NCI-H526 (cell line): ENCODE results near the gene VIPR1.
"Not testable (repeated sequence)": the region's sequence is repeated elsewhere in the genome, so short reads cannot be mapped to it uniquely, and the experiment has no call there.

Experiments used
- DNase-seq, 2 experiments: peaks; one replicate each; lab custom pipeline; 2025; lab: John Stamatoyannopoulos, UW

VIPR1 gene

DNA sequence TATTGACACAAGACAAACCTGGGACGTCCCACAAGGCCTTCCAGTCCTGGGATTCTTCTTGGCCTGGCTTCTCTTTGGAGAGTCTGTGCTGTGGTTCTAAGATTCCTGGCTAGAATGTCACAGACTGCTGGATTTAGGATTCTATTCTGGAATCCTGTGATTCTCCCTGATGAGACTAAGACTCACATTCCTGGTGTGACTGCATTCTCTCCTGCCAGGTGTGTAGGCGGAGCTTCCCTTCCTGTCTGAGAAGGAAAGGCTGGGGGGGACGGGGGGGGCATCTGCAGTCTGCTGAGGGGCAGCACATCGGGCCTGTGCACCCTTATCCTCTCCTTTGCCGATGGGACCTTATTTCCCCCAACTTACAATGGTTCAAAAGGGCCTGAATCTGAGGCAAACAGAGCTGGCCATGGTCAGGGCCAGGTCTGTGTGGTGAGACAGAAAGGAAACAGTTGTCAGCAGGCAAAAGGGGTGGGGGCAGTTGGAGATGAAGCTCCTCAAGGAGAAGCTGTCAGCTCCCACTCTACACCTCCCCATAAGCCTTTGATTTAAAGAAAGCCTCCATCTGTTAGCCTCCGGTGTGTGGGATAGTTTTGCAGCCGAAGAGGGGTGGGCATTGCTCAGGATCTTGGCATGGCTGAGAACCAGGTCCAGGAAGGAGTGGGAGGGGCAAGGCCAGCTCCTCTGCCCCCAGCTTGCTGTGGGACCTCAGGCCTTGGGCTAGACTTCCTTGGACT, 30.9 kb downstream of the VIPR1 start:
- no peak for DNase-seq

DNA sequence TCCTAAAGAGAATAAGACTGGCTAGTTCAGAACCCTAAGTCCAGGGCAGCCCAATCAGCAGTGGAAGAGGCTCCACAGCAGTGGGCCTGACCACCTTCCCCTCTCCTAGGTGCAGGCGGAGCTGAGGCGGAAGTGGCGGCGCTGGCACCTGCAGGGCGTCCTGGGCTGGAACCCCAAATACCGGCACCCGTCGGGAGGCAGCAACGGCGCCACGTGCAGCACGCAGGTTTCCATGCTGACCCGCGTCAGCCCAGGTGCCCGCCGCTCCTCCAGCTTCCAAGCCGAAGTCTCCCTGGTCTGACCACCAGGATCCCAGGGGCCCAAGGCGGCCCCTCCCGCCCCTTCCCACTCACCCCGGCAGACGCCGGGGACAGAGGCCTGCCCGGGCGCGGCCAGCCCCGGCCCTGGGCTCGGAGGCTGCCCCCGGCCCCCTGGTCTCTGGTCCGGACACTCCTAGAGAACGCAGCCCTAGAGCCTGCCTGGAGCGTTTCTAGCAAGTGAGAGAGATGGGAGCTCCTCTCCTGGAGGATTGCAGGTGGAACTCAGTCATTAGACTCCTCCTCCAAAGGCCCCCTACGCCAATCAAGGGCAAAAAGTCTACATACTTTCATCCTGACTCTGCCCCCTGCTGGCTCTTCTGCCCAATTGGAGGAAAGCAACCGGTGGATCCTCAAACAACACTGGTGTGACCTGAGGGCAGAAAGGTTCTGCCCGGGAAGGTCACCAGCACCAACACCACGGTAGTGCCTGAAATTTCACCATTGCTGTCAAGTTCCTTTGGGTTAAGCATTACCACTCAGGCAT, 33.7 kb downstream of the VIPR1 start:
- DNase-seq: peak; percentile 37 to 77

DNA sequence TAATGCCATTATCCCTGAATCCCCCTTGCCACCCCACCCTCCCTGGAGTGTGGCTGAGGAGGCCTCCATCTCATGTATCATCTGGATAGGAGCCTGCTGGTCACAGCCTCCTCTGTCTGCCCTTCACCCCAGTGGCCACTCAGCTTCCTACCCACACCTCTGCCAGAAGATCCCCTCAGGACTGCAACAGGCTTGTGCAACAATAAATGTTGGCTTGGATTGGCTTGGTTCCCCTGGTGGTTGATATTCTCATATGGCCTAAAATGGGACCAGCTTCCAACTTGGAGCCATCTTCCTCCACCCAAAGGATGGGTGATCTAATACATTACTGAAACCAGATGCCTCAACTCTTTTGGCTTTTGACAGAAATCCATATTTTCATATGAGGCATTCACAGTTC, 34.9 kb downstream of the VIPR1 start:
- DNase-seq: no peak

DNA sequence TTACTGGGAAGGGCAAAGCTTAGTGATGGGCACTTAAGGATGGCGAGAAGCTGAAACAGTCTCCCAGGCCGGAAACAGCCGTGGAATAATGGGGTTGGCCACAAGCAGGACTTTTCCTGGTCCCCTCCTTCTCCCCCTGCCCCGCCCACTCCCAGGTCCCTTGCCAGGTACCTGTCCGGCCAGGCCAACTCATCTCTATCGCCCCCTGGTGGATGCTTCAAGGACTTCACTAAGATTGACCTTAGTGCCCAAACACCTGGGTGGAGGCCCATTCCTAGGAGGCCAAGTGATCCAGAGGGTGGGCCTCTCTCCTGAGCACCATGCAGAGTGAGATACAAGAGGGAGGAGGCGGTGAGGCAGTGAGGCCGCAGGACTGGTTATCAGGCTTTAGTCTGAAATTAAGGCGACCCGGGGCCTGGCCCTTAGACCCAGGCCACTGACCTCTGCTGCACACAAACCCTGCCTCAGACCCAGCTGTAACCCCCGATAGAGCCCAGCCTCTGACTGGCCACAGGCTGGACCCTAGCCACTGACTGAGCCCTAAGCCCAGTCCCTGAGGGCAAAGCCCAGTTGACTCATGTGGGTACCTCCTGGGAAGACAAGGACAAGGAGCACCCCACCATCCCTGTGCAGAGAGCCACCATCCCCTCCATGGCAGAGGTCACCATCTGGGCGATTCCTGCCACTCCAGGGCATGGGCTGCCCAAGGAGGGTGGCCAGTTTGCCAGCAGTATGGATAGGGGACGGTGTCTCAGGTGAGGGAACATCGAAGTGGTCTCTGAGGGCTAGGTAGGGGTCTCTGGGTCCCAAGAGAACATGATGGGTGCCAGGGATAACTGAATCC, 37.6 kb downstream of the VIPR1 start:
- DNase-seq: peak; percentile 12 to 76

DNA sequence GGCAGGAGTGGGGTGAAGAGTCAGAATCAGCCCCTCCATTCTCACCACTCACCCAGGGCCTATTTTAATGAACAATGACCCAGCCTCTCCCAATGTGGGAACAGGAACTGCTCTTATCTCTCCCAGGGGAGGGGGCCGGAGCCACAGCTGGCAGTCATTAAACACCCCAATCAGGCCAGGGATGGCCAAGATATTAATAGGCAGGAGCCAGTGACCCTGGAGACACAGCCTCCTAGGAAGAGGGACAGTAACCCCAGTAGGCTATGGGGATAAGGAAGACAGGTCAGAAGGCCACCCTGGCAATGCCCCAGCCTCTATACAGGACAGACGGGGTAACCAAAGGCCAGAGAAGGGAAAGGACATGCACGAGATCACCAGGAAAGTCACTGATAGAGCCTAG, 38.6 kb downstream of the VIPR1 start:
- no peak for DNase-seq

DNA sequence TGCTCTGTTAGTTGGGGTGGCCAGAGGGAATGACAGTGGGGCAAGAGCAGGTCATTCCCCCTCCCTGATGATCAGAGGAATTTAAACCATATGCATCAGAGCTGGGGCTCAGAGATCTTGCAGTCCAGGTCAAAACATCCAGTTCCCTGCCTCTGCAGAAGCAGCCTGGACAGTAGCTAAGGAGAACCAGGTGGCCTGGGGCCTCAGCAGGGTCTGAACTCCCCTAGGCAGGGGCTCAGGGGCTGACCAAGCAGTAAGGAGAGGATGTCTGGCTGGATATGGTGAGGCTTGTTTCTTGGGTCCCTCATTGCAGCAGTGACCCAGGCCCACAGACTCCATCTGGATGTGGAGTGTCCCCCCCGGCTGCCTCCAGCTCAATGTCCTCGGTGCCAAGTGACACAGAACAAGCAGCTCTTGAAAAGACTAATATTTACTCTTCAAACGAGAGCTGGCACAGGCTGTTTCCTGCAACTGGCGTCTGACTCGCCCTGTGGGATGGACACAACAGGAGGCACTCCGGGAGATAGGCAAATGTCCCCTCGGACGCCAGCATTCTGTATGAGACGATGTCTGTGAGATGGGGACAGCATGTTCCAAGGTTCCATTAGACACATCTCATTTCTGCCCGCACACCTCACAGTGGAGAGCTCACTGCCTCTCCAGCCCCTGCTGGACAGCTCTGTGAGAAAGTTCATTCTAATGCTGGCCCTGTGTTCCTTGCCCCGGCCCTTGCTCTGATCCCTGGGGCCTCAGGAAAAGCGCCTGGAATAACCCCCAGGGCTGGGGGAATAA, 42.2 kb downstream of the VIPR1 start:
- peak in 1 of 2 experiments; percentile 59 for DNase-seq

DNA sequence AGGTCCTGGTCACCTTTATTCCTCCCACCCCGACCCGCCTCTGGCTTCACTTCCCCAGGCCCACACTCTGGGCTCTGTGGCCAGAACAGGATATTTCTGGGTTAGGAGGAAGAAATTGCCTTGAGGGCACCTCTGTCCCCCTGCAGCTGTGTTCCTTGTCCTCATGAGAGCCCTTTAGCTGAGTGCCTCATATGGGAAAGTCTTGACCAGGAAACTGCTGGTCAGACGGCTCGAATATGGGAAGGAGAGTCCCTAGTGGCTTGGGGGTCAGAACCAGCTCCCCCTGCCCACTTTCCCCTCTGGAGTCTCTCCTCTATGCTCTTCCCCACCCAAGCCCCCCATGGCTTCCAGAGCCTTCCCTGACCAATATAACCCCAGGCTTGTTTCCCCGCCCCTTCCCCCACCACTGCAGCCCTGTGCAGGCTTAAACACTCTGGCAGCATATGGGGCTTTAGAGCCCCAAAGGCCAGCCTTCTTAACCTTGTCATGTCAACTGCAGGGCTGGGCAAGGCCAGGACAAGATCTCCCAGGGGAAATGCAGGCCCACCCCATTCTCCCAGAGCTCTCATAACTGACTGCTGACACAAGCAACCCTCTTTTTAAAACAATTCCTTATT, 42.9 kb downstream of the VIPR1 start:
- DNase-seq: no peak

DNA sequence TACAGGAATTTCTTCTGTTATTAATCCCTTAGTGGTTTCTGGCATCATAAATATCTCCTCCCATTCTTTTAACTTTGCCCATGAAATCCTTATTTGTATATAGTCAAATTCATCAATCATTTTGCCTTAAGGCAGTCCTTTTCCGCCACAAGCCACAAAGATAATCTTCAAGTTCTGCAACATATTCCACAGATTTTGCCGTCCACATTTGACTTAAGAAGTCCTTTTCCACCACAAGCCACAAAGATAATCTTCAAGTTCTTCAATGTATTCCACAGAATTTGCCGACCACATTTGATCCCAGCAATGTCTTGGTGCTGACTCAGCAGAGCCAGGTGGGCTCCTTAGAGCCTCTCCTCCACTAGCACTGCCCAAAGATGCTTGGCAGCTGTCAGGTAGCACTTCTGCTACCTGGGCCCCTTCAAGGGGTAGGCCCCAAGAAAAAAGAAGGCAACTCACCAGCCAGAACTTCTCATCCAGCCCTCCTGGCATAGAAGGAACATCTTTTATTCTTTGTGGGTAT, 44.3 kb downstream of the VIPR1 start:
- no peak for DNase-seq

DNA sequence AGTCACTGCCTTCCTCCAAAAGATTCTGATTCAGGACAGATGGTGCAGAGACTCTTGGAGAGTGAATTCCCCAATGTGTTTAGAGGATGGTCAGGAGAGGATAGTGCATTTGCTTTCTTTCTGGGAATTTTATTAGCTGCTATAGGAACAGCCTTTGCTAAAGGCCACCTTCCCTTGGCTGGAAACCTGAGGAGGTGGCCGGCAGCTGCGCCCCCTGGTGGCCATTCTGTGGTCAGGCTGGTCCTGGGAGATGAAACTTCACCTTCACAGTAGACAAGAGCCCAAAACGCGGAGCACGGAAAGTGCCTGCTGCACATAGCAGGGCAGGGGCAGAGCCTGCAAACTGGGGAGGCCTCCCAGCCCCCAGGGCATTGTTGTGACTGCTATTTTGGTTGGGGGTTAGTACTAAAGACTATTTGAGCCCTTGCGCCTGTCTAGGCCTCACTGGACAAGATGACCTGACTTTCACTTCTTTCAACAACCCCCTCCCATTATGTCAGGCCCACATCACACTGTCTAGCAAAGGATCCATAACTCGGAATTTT, 45.0 kb downstream of the VIPR1 start:
- DNase-seq: peak in 1 of 2 experiments; percentile 55

DNA sequence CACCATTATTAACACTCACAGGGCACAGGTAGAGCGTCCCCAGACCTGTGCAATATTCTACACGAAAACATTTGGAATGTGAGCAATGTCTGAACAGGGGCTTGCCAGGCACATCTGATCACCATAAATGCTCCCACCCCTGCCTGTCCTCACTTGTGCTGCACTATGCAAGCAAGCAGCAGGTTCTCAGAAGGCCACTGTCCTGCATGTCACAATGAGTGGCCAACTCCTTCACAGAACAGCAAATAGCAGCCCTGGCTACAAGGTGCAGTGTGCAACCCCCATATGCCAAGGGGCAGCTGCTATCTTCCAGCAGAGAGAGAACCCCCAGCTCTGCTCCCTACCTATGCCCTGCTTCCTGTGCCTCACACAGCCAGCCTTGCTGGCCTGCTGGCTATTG, 46.7 kb downstream of the VIPR1 start:
- DNase-seq: no peak

DNA sequence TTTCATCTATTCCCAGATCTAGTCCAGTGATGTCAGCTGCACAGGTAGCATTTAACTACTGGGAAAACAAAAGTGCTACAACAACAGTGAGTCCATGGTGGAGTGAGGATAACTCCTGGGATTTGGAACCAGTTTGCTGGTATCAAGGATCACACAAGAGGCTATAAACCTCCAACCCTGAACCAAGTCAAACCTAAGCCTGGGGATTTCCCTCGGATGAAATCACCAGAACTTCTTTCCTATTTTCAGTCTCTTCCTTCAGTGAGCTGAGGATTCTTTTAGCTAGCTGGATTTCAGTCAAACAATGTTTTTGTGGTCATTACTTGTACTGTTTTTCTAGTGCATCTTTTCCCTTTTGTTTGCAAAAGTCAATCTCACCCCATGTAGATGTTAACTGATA, 47.8 kb downstream of the VIPR1 start:
- DNase-seq: no peak

DNA sequence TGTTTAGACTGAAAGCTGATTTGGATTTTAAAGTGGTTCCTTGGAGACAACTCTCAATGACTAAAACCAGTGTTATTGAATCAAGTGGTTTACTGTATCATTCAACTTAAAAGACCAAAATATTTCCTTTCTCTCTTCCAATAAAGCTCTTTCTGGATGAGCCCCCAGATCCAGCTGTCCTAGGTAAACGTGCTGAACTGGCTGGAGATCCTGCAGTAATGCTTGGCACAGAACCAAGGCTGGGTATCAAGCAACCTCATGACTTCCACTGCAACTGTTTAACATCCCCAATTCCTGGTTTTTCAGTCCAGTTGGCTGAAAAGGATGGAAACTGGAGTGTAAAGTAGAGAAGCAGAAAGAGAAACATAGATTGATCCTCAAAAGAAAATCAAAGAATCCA, 50.4 kb downstream of the VIPR1 start:
- no peak for DNase-seq

DNA sequence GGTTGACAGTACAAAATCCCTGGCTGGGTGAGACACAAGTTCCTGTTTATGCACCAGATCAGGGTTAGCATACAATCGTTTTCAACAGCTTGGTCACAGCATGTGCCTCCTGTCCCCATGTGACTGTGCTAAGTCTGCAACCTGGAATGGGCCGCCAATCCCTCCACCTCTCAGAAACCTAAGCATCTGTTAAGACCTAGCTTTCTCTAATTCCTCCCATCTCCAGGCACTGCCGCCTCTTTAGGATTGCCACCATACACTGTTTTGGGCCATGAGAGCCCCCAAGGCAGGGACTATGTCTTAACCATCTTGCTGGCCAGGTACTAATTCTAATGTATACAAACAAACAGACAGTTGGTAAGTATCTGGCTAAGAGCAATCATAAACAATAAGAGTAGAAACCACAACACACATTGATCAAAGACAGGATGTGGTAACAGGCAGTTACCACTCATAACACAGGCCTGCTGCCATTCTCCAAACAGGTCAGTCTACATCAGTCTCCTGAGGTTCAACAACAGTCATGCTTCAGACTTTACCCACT, 53.7 kb downstream of the VIPR1 start:
- DNase-seq: no peak

DNA sequence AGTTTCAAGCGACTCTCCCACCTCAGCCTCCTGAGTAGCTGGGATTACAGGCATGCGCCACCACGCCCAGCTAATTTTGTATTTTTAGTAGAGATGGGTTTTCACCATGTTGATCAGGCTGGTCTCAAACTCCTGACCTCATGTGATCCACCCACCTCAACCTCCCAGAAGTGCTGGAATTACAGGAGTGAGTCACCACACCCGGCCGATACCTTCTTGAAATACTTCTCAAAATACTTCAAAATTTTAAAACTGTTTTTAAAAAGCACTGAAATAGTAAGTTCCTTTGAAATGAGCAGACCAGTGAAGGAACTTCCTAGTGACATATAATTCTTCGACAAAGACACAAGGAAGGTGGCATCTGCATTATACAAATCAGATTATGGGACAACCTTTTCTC, 54.4 kb downstream of the VIPR1 start:
- not testable (repeated sequence) for DNase-seq

DNA sequence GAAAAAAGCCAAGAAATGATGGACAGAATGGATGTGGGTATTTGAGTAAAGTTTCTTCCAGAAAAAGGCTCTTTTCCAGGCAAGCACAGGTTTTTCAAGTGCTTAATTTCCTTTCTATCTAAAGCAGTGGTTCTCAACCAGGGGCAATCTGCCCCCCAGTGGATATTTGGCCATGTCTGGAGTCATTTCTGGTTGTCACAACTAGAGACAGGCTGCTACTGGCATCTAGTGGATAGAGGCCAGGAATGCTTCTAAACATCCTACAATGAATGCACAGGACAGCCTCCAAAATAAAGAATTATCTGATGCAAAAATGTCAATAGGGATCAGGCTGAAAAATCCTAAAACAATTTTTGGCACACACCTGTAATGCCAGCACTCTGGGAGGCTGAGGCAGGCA, 55.4 kb downstream of the VIPR1 start:
- DNase-seq: no peak

DNA sequence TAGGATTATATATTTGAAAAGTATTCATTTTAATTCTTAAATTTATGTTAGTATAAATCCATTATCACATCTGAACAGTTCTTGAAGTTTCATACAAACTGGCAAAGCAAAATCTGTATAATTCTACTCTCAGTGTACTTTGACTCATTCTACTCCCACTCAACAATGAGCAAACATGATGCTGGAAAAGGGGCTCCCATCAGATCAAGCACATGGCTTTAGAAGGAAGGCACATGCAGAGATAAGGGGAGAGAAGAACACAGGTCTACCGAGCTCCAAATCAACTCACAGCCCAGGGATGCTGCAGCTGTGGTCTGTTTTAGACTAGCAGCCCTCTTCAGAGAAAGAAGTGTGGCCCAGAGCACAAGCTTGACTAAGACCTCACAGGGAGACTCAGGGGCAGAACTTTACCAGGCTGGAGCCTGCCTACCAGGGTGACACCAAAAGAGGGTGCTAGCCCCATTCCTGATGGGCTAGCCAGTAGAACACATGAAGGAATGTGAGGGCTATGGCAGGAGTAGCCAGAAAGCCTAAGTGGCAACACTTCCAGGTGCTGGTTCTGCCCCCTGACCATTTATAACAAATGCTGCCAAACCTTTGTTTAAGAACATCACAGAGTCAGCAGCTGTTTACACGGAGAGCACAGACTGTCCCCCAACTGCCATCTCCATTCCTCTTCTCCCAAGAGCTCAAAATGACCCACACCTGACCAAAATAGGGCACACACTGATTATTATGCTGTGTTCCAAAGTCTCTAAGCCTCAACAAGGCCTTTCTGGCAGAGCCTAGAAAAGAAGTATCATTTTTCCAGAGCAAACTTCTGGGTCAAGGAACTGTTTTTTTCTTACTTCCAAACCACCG, 59.8 kb downstream of the VIPR1 start:
- DNase-seq: no peak

DNA sequence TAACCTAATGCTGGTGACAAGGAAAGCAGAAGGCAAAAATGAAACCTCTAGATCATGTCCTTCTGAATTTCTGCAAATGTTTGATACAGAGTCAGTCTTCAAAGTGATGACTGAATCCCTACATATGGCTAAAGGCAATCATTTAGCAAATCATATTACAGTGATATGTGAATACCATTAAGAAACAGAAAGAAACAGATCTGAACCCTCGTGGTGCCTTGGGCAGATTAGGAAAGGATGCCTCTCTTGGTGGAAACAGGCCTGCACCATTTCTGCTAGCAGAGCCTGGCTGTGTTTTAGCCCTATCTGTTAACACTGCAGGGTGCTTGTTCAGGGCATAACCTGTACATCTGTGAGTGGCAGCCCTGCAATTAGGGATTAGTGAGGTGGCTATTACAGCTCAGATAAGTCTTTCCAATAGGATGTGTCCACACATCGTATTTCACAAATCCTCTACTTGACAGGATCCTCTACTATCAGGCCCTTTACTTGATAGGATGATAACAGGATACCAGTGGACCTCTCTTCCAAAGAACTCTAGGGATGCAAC, 67.2 kb downstream of the VIPR1 start:
- DNase-seq: no peak

DNA sequence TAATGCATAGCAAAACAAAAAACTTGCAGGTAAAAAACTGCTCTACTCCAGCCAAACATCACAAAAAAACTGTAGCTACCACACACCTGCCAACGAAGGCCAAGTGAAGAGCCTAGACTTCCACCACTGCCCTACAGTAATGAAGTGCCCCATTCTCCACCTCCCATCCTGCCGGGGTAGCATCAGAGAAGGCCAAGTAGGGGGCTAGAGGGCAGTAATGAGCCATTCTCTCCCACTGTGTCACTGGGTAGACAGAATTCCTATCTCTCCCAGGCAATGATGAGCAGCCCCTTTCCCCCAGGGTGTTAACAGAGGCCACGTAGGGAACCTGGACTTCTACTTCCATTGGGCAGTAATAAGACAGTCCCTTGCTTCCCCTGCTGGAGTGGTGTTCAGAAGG, 69.8 kb downstream of the VIPR1 start:
- DNase-seq: peak; percentile 13 to 60

DNA sequence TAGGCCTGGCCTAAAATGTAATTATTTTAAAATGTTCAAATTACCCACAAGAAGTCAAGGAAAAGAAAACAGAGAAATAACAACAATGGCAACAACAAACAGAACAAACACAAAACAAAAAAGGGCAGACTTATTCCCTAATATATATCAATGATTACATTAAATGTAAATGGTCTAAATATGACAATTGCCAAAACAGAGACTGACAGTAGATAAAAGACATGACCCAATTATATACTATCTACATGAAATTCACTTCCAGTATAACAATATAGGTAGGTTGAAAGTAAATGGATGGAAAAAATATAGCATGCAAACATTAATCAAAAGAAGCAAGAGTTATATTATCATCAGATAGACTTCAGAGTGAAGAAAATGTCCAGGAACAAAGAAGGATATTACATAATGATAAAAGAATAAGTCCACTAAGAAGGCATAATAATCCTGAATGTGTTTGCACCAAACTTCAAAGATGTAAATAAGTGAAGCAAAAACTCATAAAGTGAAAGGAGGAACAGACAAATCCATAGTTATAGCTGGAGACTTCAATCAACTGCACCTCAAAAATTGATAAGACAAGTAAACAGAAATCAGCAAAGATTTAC, 72.8 kb downstream of the VIPR1 start:
- DNase-seq: no peak
